H1 (cell line): ENCODE results near the gene FUBP3. TPM values are rescaled to one million over a fixed set of nuclear protein-coding genes. Genes with fewer than 3 reads are reported as not detected.

Experiments
- CTCF ChIA-PET: fragments of 300-600 bp; sonication (Branson Sonifier 250); formaldehyde crosslinking; loops from one replicate; lab custom pipeline; 2021; ENCODE audit not compliant: partially characterized antibody; lab: Charles Lee
- POLR2A ChIA-PET: fragments of 300-600 bp; sonication (Branson Sonifier 250); formaldehyde crosslinking; loops from one replicate; lab custom pipeline; 2021; ENCODE audit warnings: inconsistent platforms; ENCODE audit not compliant: partially characterized antibody; lab: Charles Lee
- DNase-seq, 2 experiments: peaks; one replicate each; pipeline versions ENCODE4 v3.0.0 to v3.0.0-alpha.2; 2010 to 2022; ENCODE audit warnings: low spot score in 2 of 2, low read depth in 1 of 2, mixed read lengths in 1 of 2
- FAIRE-seq: peaks from 2 replicates; lab custom pipeline; 2011; peaks lifted over from hg19 to GRCh38; lab: Jason Lieb, UNC
- H2AFZ ChIP-seq: 2 replicates; pipeline ENCODE4 v1.8.1; 2012; ENCODE audit warnings: low read length, inconsistent platforms
- H2AK5ac ChIP-seq: 2 replicates; pipeline ENCODE4 v1.6.1; 2013; ENCODE audit warnings: low read depth, low read length
- H2BK120ac ChIP-seq: replicated peaks from 2 replicates; pipeline ENCODE3; 2013; ENCODE audit warnings: low read depth, low read length, inconsistent platforms
- H2BK12ac ChIP-seq: 2 replicates; pipeline ENCODE4 v1.6.1; 2013; ENCODE audit warnings: low read depth, low read length
- H2BK15ac ChIP-seq: 2 replicates; pipeline ENCODE4 v1.6.1; 2013; ENCODE audit warnings: low read length
- H2BK20ac ChIP-seq: 2 replicates; pipeline ENCODE4 v1.6.1; 2013; ENCODE audit warnings: low read length
- H2BK5ac ChIP-seq: 2 replicates; pipeline ENCODE4 v1.6.1; 2013; ENCODE audit warnings: low read depth, low read length
- H3K14ac ChIP-seq: 2 replicates; pipeline ENCODE4 v1.6.1; 2013; ENCODE audit warnings: inconsistent platforms; ENCODE audit not compliant: insufficient read length
- H3K18ac ChIP-seq: 2 replicates; pipeline ENCODE4 v1.6.1; 2013; ENCODE audit warnings: low read length; ENCODE audit errors: extremely low read depth
- H3K23ac ChIP-seq: 2 replicates; pipeline ENCODE4 v1.6.1; 2013; ENCODE audit warnings: inconsistent platforms; ENCODE audit not compliant: insufficient read length
- H3K23me2 ChIP-seq: 2 replicates; pipeline ENCODE4 v1.6.1; 2013; ENCODE audit warnings: low read depth, low read length
- H3K27ac ChIP-seq: 2 replicates; pipeline ENCODE4 v1.6.1; 2011; ENCODE audit warnings: low read depth, low read length, inconsistent platforms
- H3K27me3 ChIP-seq, 4 experiments: replicated peaks in 1 of 4; 1 replicate in 1 of 4; 2 replicates in 3 of 4; pipeline versions ENCODE4 v1.6.1 to v1.8.1; 2011 to 2013; ENCODE audit warnings: low read length in 3 of 4, mild to moderate bottlenecking in 3 of 4, inconsistent platforms in 2 of 4, mixed read lengths in 2 of 4, moderate library complexity in 1 of 4; ENCODE audit not compliant: control insufficient read depth in 3 of 4, insufficient read depth in 3 of 4; ENCODE audit errors: extremely low read depth in 1 of 4
- H3K36me3 ChIP-seq, 4 experiments: 2 replicates each; pipeline versions ENCODE4 v1.6.1 to v1.8.1; 2011 to 2013; ENCODE audit warnings: mild to moderate bottlenecking in 4 of 4, low read length in 3 of 4, moderate library complexity in 2 of 4, control low read depth in 1 of 4, inconsistent platforms in 1 of 4; ENCODE audit not compliant: insufficient read depth in 4 of 4, control insufficient read depth in 2 of 4
- H3K4ac ChIP-seq: replicated peaks from 2 replicates; pipeline ENCODE3; 2013; ENCODE audit warnings: low read length, low read depth, mixed read lengths, inconsistent platforms; ENCODE audit not compliant: insufficient read length
- H3K4me1 ChIP-seq, 4 experiments: replicated peaks in 1 of 4; 1 replicate in 1 of 4; 2 replicates in 3 of 4; pipeline versions ENCODE4 v1.6.1 to v1.8.1; 2011 to 2013; ENCODE audit warnings: low read length in 3 of 4, inconsistent platforms in 2 of 4, mixed read lengths in 1 of 4; ENCODE audit not compliant: insufficient read depth in 4 of 4, control insufficient read depth in 3 of 4
- H3K4me2 ChIP-seq, 2 experiments: 2 replicates each; pipeline versions ENCODE4 v1.6.1 to v1.8.1; 2011 to 2013; ENCODE audit warnings: low read depth in 2 of 2, low read length in 2 of 2, control low read depth in 1 of 2, inconsistent platforms in 1 of 2, mild to moderate bottlenecking in 1 of 2; ENCODE audit not compliant: insufficient read depth in 1 of 2
- H3K4me3 ChIP-seq, 4 experiments: fragments of 200-600, 300-600 bp in 1 of 4; sonication (generic), shearing (Covaris generic), sonication (Bioruptor Twin) in 1 of 4; 2 replicates each; pipeline versions ENCODE4 v1.5.1 to v1.8.1; 2011 to 2016; ENCODE audit warnings: low read length in 4 of 4, low read depth in 3 of 4, control low read depth in 2 of 4, inconsistent platforms in 2 of 4, mild to moderate bottlenecking in 2 of 4, mixed read lengths in 1 of 4, moderate library complexity in 1 of 4; ENCODE audit not compliant: insufficient read depth in 2 of 4; ENCODE audit errors: extremely low read depth in 1 of 4
- H3K56ac ChIP-seq: replicated peaks from 2 replicates; pipeline ENCODE3; 2013; ENCODE audit warnings: low read depth, mild to moderate bottlenecking, mixed read lengths, low read length, inconsistent platforms; ENCODE audit not compliant: insufficient read length
- H3K79me1 ChIP-seq: 2 replicates; pipeline ENCODE4 v1.6.1; 2013; ENCODE audit warnings: low read depth, low read length, control low read depth
- H3K79me2 ChIP-seq, 2 experiments: 2 replicates each; pipeline versions ENCODE4 v1.6.1 to v1.8.1; 2012 to 2013; ENCODE audit warnings: low read length in 2 of 2, mild to moderate bottlenecking in 2 of 2, inconsistent platforms in 1 of 2; ENCODE audit not compliant: insufficient read depth in 2 of 2, control insufficient read depth in 1 of 2
- H3K9ac ChIP-seq, 4 experiments: replicated peaks in 1 of 4; 1 replicate in 1 of 4; 2 replicates in 3 of 4; pipeline versions ENCODE4 v1.6.1 to v1.8.1; 2011 to 2013; ENCODE audit warnings: low read depth in 3 of 4, low read length in 3 of 4, control low read depth in 2 of 4, mild to moderate bottlenecking in 2 of 4, moderate library complexity in 2 of 4, inconsistent platforms in 1 of 4; ENCODE audit errors: extremely low read depth in 1 of 4
- H3K9me3 ChIP-seq, 2 experiments: 2 replicates each; pipeline versions ENCODE4 v1.6.1 to v1.8.1; 2012 to 2013; ENCODE audit warnings: mild to moderate bottlenecking in 2 of 2, moderate library complexity in 2 of 2, control low read depth in 1 of 2, inconsistent platforms in 1 of 2, low read depth in 1 of 2, low read length in 1 of 2, mixed read lengths in 1 of 2; ENCODE audit not compliant: insufficient read depth in 2 of 2
- H4K20me1 ChIP-seq, 2 experiments: replicated peaks in 1 of 2; 2 replicates each; pipeline versions ENCODE3 to v1.8.1; 2011 to 2013; ENCODE audit warnings: inconsistent platforms in 2 of 2, low read length in 2 of 2, mild to moderate bottlenecking in 1 of 2; ENCODE audit not compliant: insufficient read depth in 2 of 2, control insufficient read depth in 1 of 2
- H4K5ac ChIP-seq: 2 replicates; pipeline ENCODE4 v1.6.1; 2013; ENCODE audit warnings: low read length, low read depth, mixed read lengths, inconsistent platforms; ENCODE audit not compliant: insufficient read length
- H4K8ac ChIP-seq: 2 replicates; pipeline ENCODE4 v1.8.0; 2013; ENCODE audit warnings: mild to moderate bottlenecking, moderate library complexity, low read length, inconsistent platforms; ENCODE audit not compliant: insufficient read depth; ENCODE audit errors: extremely low read depth
- H4K91ac ChIP-seq: replicated peaks from 2 replicates; pipeline ENCODE3; 2013; ENCODE audit warnings: low read length, mixed read lengths, inconsistent platforms; ENCODE audit not compliant: insufficient read length
- ASH2L ChIP-seq: fragments of 200-600, 300-600 bp; sonication (generic); IDR thresholded peaks from one replicate; pipeline ENCODE4 v1.7.1; 2017; ENCODE audit warnings: low read length
- BACH1 ChIP-seq: IDR thresholded peaks from 2 replicates; pipeline ENCODE4 v1.6.1; 2012; ENCODE audit warnings: low read length, improper control_type of control experiment
- CBX5 ChIP-seq: fragments of 300-800, 300-1000 bp; sonication (generic); IDR thresholded peaks from 2 replicates; pipeline ENCODE4 v1.7.1; 2016; ENCODE audit warnings: antibody characterized with exemption, low read length, low read depth
- GABPA ChIP-seq: IDR thresholded peaks from 2 replicates; pipeline ENCODE4 v1.6.1; 2011; ENCODE audit warnings: mild to moderate bottlenecking, low read length, moderate library complexity, borderline replicate concordance; ENCODE audit not compliant: insufficient read depth
- NANOG ChIP-seq: IDR thresholded peaks from 2 replicates; pipeline ENCODE4 v1.6.1; 2011; ENCODE audit warnings: low read length, low read depth, mild to moderate bottlenecking, inconsistent platforms; ENCODE audit not compliant: insufficient read depth, poor library complexity, severe bottlenecking
- NRF1 ChIP-seq: IDR thresholded peaks from 2 replicates; pipeline ENCODE4 v1.6.1; 2011; ENCODE audit warnings: mild to moderate bottlenecking, low read depth, low read length, improper control_type of control experiment
- PHF8 ChIP-seq: fragments of 200-600 bp; sonication (generic); conservative IDR thresholded peaks from 2 replicates; pipeline ENCODE4 v1.7.1; 2012; ENCODE audit warnings: low read depth, mild to moderate bottlenecking, inconsistent platforms, low read length, moderate library complexity
- RXRA ChIP-seq: IDR thresholded peaks from 2 replicates; pipeline ENCODE4 v1.6.1; 2011; ENCODE audit warnings: low read depth, mild to moderate bottlenecking, low read length, moderate library complexity; ENCODE audit not compliant: insufficient read depth
- SP1 ChIP-seq: IDR thresholded peaks from 2 replicates; pipeline ENCODE4 v1.6.1; 2011; ENCODE audit warnings: low read depth, low read length
- SRF ChIP-seq: IDR thresholded peaks from 2 replicates; pipeline ENCODE4 v1.6.1; 2011; ENCODE audit warnings: mild to moderate bottlenecking, low read depth, low read length, moderate library complexity
- TAF7 ChIP-seq: optimal IDR thresholded peaks from 2 replicates; pipeline ENCODE3; 2011; ENCODE audit warnings: low read depth, mild to moderate bottlenecking, inconsistent platforms, low read length, moderate library complexity, borderline replicate concordance
- WGBS, 2 experiments: shearing (Covaris generic) in 1 of 2; methylation state at CpG; one replicate each; pipeline versions ENCODE4 v1.1.6 to v1.1.7; 2013 to 2015; ENCODE audit warnings: low lambda C conversion rate in 2 of 2, mixed read lengths in 2 of 2, inconsistent platforms in 1 of 2, low coverage in 1 of 2, missing lambda C conversion rate in 1 of 2; ENCODE audit not compliant: insufficient replicate concordance in 2 of 2, insufficient coverage in 1 of 2, insufficient read length in 1 of 2; ENCODE audit errors: extremely low coverage in 1 of 2, missing lambda C conversion rate in 1 of 2; 5-methylcytosine and 5-hydroxymethylcytosine counted together
- polyA plus RNA-seq, 7 experiments: library from polyadenylated mRNA; depleted of rRNA in 3 of 7; stranded (reverse) in 5 of 7; unstranded in 2 of 7; fragments of >200 nt in 5 of 7; fragments of 200-250 nt in 2 of 7; gene quantifications; 1 replicate in 5 of 7; 2 replicates in 1 of 7; 4 replicates in 1 of 7; pipeline versions ENCODE4 v1.2.1 to v1.2.3, GENCODE V29; 2011 to 2013; ENCODE audit warnings: missing spikeins in 2 of 7, mixed read lengths in 2 of 7
- total RNA-seq: library from RNA; stranded (reverse); fragmentation: NEBNext Ultra II Directional; extraction: Animal tissue kit (Norgen Biotek cat#: 25700); gene quantifications from 2 replicates; pipeline ENCODE4 v1.2.1, GENCODE V29; 2021

FUBP3 gene
- total and polyA plus RNA-seq, 2 of the 8 experiments (the other 6 are each of a cell fraction or from before 2014, with no cell fraction given) = 23.7 to 76.4 TPM

DNA sequence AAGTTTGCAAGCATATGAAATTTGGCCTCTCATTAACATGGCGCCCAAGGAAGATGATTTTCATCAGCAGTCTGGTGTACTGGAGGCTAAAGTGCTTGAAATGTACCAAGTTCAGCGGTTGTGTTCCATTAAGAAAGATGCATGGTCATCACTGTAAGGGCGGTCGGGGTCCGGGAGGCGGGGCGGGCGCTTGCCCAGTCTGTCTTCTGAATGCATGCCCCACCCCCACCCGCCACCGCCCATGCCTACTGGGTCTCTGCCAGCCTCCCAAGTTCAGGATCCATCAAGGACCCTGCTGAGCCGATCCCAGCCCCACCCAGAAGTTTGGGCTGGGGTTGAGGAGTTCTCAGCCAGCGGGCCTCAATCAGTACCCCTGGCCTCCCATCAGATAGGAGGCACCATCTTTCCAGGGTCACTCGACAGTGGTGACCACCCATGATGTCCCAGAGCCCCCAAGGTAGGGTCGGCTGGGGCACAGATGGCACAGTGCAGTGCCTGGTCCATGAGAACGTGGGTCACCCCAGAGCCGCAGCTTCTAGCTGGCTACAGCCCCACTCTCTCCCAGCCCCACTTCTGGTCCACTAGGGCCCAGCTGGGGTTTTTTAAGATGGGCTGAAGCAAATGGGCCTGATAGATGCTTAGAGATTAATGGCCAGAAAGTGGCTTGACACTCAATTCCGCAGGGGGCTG is 60.6 kb downstream of the FUBP3 start:
- no peak overlapping the region for H3K4ac ChIP-seq
- H3K27ac ChIP-seq = no peak overlapping the region
- ChIA-PET POLR2A (interaction anchor here (0.5 kb wide), 1 partner anchor 42 kb away, joined by 3 read pairs; no protein-coding TSS in a partner anchor), CTCF (interaction anchor here (2.7 kb wide), 1 partner anchor 43 kb away, joined by 12 read pairs; no protein-coding TSS in a partner anchor)
- H3K4me1 ChIP-seq = peaks cover 0 to 7% (median 4%) of the 10 kb centered on the region in 4 experiments; a peak in 6 of 7 replicates
- no peak overlapping the region for H2AFZ ChIP-seq
- H3K9ac ChIP-seq = no peak overlapping the region
- no peak overlapping the region for H4K8ac ChIP-seq
- no peak overlapping the region for H3K14ac ChIP-seq
- H2BK120ac ChIP-seq = no peak overlapping the region
- peaks cover 7 to 26% (median 12%) of the 10 kb centered on the region in 4 experiments; a peak in 7 of 8 replicates for H3K36me3 ChIP-seq
- peaks cover 0 to 10% of the 10 kb centered on the region in 2 experiments for H4K20me1 ChIP-seq
- DNase-seq = no peak
- no peak overlapping the region for H3K4me2 ChIP-seq
- peaks cover 0 to 2% (median 0%) of the 10 kb centered on the region in 4 experiments; a peak in 1 of 7 replicates for H3K27me3 ChIP-seq
- H3K79me2 ChIP-seq = no peaks in the 10 kb centered on the region
- no peak overlapping the region for H3K4me3 ChIP-seq
- H3K56ac ChIP-seq = no peak overlapping the region
- no peaks in the 10 kb centered on the region for H3K23me2 ChIP-seq
- no peak overlapping the region for H2AK5ac ChIP-seq
- H3K9me3 ChIP-seq = no peaks in the 10 kb centered on the region
- 90% methylated on average over 9 of the region's 17 CpGs; no CpG with 5 or more reads in 1 of the 2 experiments for WGBS, 2 experiments
- H2BK12ac ChIP-seq = no peak overlapping the region
- FAIRE-seq = no peak
- H2BK15ac ChIP-seq = no peak overlapping the region
- no peaks in the 10 kb centered on the region for H3K79me1 ChIP-seq
- no peak overlapping the region for H4K91ac ChIP-seq
- no peak overlapping the region for H2BK5ac ChIP-seq
- H4K5ac ChIP-seq = no peak overlapping the region
- H3K18ac ChIP-seq = no peak overlapping the region
- no peak overlapping the region for H2BK20ac ChIP-seq
- no peak overlapping the region for H3K23ac ChIP-seq
- TF ChIP-seq PHF8 = no peak
- TF ChIP-seq NRF1 = no peak
- TF ChIP-seq SP1 = no peak
- no peak for TF ChIP-seq RXRA
- TF ChIP-seq GABPA = no peak
- TF ChIP-seq NANOG = no peak
- no peak for TF ChIP-seq SRF
- no peak for TF ChIP-seq ASH2L
- no peak for TF ChIP-seq BACH1
- TF ChIP-seq TAF7 = no peak
- TF ChIP-seq CBX5 = no peak
